Fibroblast of gingiva (primary cell): ENCODE measurements around the gene HOXC10.

Experiments used
- DNase-seq: peaks from one replicate; pipeline ENCODE4 v3.0.0-alpha.2; 2011; ENCODE audit warnings: low read depth

HOXC10 gene

DNA sequence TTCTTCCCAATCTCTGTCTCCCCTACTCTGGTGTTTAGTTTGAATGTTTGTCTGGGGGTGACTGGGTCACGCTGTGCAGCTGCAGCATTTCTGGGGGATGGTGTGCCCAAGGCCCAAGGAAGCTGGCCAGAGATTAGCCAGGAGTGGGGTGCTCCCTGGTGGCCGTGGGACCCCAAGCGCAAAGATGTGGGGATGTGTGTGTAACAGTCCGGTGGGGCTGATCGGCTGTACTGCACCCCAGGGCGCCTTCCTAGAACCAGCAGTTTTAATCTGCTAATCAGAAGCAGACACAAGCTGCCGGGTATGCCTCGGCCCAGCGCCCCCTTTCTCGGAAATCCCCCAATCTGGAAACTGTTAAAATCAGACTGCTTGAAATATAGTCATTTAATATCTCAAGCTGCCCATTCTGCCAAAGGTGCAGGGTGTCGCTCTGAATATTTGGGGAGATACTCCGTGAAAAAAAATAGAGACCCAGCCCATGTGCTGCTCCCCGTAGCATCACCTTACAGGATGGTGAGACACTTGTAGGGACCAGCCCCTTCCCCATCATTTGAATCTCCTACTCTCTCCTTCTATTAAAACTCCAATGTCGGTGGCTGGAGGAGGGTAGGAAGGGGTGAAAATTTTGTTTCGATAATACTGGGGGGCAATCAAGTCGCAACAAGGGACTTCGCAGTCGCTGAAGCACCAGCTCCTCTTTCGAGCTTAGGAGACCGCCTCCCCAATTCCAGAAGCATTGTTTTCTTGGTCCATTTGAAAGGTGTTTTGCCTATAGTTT, 19.3 kb downstream of the HOXC10 start:
- no peak for DNase-seq

DNA sequence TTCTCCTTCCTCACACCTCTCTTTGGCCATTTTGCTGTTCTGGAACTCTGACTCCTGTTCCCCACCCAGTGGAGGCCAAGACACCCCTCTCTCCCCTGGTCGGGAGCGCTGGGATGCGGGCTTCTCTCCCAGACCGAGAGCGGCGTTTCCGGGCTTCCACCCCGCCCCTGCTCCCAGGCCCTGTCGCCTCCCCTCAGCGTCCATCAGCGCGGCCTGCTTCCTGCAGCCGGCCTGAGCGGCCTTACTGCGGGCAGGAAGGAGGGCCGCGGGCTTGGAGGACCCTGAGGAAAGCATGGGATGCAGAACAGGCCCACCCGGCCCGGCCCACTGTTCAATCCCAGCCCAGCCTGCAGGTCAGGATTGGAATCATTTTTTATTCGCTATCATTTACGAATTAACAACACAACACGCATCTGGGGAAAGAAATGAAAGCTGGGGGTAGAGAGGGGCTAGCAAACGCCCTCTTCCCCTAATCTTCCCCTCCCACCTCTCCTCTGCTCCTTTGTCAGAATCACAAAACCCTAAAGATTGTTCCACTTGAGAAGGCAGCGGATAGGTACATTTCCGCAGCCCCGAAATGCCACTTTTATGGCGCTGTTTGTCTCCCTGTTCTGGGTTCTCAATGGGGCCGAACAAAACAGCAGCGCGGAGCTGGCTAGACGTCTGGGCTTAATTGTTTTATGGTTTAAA, 20.0 kb downstream of the HOXC10 start:
- DNase-seq: no peak

DNA sequence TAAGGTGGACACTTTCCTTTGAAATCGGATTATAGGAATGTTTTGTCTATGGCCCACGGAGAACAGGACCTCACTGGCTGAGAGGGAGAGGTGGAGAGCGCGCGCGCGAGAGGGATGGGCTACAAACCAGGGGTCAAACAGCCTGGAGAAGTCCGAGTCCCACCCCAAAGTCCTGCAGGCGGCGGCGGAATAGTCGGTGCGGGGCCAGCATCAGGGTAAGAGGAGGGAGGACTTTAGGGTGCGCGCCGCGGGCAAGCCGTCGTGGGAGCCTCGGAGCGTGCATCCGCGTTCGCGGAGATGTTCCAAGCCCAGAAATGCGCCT, 20.5 kb downstream of the HOXC10 start:
- no peak for DNase-seq

DNA sequence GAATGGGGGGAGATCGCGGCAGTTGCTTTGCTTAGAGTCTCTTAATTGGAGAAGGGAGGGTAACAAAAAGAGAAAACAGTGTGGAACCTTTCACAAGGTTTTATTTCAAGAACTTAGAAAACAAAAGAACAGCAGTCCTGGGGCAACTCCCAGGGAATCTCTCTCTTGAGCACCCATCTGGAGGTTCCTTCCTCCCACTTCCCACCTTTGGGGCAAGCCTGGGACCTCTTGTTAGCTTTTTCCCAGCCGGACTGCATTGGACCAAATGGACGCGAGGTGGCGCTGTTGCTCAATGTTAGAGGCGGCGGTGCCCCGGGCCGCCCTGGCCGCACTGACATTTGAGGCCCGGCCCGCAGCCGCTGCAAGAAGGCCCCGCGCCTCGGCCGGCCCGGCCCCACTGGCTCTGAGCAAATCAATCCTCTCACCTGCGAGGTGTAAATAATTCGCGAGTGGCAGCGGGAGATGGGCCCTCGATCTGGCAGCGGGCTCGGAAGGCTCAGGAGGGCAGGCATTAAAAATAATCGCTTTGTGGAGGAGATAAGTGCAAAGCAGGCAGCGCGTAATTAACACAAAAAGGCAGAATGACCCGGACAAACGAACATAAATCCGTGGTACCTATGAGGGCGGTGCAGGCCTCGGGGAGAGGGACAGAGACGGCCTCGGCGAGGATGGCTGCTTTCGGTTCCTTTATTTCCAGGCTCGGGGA, 21.1 kb downstream of the HOXC10 start:
- peak; percentile 55 for DNase-seq

- no peak for DNase-seq
Observed at GRCh38 chr12:54006559-54007220, 21.7 kb downstream of the HOXC10 start.

GRCh38 chr12:54007538-54008259, 22.8 kb downstream of the HOXC10 start:
- no peak for DNase-seq

DNA sequence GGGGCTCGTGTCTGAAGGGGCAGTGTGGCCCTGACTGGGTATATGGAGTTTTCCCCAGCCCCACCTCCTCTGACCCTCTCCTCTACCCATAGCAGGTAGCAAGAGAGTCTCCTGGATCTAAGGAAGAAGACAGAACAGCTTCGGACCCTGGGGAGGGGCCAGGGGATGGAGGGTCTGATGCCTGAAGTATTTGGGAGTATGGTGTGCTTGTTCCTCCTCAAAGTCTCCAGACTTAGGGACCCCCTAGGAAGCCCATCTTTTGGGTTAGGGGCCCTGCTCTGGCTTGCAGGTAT, 23.3 kb downstream of the HOXC10 start:
- no peak for DNase-seq

GRCh38 chr12:54009171-54010052, 24.5 kb downstream of the HOXC10 start:
- DNase-seq: no peak

DNA sequence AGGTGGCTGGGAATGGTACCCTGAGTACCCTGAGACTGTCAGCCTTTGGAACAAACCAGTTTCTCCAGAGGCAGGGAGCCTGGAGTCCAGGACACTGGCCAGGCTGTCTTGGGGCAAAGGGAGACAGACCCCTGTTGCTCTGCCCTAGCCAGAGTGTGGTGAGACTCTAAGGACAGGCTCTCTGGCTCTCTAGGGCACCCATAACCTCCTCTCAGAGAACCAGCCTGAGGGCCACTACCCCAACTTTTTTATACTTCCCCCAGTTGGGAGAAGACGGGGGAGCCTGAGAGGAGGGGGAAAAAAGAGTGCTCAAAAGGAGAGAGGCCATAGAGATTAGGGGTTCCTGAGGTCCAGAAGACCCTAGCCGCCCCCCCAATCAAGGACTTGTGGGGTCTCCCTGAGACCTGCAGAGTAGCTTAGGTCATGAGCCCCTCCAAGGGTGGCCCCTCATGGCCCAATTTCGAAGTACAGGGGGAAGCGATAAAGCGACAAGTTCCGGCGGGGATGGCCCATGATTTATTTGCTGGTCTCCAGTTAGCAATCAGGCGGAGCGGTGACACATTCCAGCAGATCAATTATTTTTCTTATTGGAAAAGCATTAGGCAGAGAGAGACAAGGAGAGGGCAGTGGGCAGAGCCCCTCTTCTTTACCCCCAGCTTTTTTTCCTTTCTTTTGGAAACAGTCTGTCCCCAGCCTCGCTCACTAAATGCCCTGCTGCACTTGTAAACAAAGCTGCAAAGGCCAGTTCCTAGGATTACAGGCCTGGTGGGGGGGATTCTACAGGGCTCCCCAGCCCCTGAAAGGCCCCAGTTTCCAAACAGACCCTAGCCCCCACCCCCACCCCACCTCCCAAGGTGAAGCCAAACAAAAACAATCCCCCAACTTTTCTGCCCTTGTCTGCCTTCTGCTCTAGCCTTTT, 25.4 kb downstream of the HOXC10 start:
- no peak for DNase-seq

DNA sequence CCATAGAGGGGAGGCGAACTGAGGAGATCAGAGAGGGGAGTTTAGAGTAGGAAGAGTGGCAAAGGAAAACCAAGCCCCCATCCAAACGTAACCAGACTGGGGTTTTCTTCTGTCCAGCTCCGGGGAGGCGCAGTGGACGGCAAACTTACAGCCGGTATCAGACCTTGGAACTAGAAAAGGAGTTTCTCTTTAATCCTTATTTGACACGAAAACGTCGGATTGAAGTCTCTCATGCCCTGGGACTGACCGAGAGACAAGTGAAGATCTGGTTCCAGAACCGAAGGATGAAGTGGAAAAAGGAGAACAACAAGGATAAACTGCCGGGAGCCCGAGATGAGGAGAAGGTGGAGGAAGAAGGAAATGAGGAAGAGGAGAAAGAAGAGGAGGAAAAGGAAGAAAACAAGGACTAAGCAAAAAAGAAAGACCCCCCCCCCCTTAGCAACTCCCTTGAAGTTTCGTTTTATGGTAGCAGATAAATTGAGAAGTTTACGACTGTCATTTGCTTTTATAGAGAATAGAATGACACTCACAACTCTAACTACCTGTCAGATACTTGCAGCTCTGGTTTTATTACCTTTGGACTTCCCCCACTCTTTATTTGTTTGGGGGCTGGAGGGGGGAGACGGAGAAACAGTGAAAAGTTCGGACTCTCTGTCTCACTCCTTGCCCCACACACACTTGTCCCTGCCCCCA, 26.2 kb downstream of the HOXC10 start:
- DNase-seq: no peak

DNA sequence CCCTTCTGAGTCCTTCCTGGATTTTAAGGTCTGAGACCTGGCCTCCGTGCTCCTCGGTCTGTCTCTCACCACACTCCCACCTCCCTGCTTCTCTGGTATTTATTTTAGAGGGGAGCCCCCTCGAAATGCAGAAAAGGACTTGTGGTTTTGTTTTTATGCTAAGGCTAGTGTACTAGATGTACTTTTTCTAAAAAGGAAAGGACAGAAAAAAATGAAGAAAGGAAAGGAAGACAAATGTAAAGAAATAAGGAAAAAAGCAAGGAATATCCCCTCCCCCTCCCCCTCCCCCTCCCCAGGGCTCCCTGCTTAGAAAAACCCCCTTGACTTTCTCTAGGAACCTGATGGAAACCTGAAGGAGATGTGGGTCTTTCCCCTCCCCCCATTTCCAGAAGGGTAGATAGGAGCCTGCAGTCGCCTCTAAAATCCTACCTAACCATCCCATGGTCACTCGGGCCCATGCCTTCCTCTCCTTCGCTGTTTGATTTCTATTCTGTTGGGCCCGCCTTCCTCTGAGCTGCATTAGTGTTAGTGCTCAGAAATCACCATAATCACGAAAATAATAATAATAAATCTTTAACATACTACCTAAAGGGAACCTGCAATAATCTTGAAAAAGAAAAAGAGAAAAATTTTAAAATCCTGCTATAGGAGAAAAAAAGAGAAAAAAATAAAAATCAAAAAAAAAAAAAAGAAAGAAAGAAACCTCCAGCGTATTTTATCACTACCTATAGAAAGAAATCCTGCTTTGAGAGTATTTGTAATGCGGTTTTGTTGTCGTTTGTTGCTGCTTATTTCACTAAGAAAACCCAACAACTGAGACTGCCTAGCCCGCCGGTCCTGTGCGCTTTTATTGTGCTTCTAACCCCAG, 27.0 kb downstream of the HOXC10 start:
- DNase-seq: no peak

DNA sequence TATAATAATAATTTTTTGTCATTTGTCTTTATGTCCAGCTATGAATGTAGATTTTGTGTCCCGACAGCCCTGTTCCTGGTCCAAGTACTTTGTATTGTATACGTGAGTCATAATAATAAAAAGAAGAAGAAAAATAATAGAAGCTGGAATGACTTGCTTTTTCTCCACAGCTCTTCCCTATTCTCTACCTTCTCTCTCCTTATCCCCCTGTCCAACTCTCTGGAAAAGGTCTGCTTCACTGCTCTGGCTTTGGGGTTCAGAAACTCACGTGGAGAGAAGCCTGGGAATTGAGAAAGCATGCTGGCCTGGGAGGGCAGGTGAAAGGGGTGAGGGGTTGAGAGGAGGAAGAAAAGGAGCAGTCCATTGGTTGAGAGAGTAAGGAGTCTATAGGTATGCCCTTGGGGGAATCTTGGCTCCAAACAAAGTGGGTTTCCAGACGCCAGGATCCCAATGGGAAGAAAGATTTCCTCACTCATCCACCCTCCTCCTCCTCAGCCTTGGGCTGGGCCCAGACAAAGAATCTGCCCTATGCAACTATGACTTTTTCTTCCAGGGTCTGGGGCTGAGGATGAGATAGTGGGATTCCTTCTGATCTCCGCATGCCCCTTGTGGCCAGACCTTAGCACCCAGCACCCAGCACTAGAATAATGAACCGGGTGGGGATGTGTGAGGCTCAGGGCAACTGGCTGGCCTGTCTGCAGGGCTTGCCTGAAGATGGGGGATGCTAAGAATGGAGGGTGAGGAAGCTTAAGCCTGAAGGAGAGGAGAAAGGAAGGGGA, 27.9 kb downstream of the HOXC10 start:
- DNase-seq: no peak

GRCh38 chr12:54014377-54015017, 29.6 kb downstream of the HOXC10 start:
- no peak for DNase-seq

- DNase-seq: no peak
Observed at GRCh38 chr12:54015018-54015931, 30.3 kb downstream of the HOXC10 start.

DNA sequence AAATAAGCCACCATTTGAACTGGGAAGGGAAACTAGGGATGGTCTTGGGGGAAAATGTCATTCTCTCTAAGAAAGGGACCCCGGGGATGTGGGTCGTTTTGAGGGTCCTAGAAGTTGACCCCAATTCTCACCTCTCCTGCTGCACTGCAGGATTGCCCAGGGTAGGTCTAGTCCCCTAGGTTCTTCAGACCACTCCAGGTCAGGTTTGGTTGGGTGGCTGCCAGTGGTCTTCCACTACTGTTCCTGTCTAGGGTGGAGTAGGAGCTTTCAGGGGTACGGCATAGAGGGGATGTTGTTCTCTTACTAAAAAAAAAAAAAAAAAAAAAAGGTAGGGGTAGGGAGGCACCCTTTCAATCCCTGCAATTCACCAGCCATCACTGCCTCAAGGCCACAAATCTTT, 31.1 kb downstream of the HOXC10 start:
- no peak for DNase-seq

- no peak for DNase-seq
Observed at GRCh38 chr12:54016478-54016964, 31.6 kb downstream of the HOXC10 start.
